GM12801 (cell line): ENCODE measurements around the gene C9orf152.

Experiments used
- CTCF ChIP-seq: IDR thresholded peaks from one replicate; pipeline ENCODE4 v1.5.1; 2011; ENCODE audit warnings: control low read depth; ENCODE audit not compliant: insufficient read length; ENCODE audit errors: extremely low read depth

The C9orf152 gene

GRCh38 chr9:110175275-110175968 is 32.5 kb downstream of the C9orf152 start:
- no peak for TF ChIP-seq CTCF

- no peak for TF ChIP-seq CTCF
These were observed 34.7 kb downstream of the C9orf152 start for GRCh38 chr9:110173322-110173642.

GRCh38 chr9:110170357-110171257 is 37.4 kb downstream of the C9orf152 start:
- TF ChIP-seq CTCF = no peak

GRCh38 chr9:110168486-110168885 is 39.5 kb downstream of the C9orf152 start:
- TF ChIP-seq CTCF = no peak

GRCh38 chr9:110161940-110162339 is 46.0 kb downstream of the C9orf152 start:
- TF ChIP-seq CTCF = no peak

- TF ChIP-seq CTCF = no peak
These were observed 47.3 kb downstream of the C9orf152 start for GRCh38 chr9:110160685-110161084.

GRCh38 chr9:110160123-110160522 is 47.8 kb downstream of the C9orf152 start:
- no peak for TF ChIP-seq CTCF
